Lower leg skin (tissue), 3 donors: Measurements from ENCODE around the gene SRP14.

Source experiments
- CTCF ChIP-seq, 3 donors: fragments of 450-650 bp; IDR thresholded peaks; one replicate each; pipeline ENCODE4 v1.5.1; 2016; ENCODE audit warnings: antibody characterized with exemption in 3 of 3, mild to moderate bottlenecking in 3 of 3, moderate library complexity in 2 of 3
- POLR2A ChIP-seq, 2 donors: fragments of 450-650 bp; IDR thresholded peaks; one replicate each; pipeline ENCODE4 v1.6.1; 2016 to 2017; ENCODE audit warnings: antibody characterized with exemption in 2 of 2, mild to moderate bottlenecking in 1 of 2, moderate library complexity in 1 of 2

GRCh38 chr15:40054605-40054854, 15.5 kb upstream of the SRP14 start:
- TF ChIP-seq CTCF (IDR thresholded peaks at IDR 0.05) (no peak), POLR2A (IDR thresholded peaks at IDR 0.05) (no peak)
